Ovary (tissue), 3 donors: ENCODE data around the gene GRK7.

ENCODE experiments used
- CTCF ChIP-seq, 3 donors: fragments of 450-650 bp in 2 of 3; fragments of 200-600 bp in 1 of 3; IDR thresholded peaks; one replicate each; pipeline versions ENCODE4 v1.5.1 to v1.8.0; 2016 to 2022; ENCODE audit warnings: antibody characterized with exemption in 3 of 3, mild to moderate bottlenecking in 1 of 3
- POLR2A ChIP-seq: fragments of 450-650 bp; IDR thresholded peaks from one replicate; pipeline ENCODE4 v1.6.1; 2017; ENCODE audit warnings: antibody characterized with exemption, mild to moderate bottlenecking, moderate library complexity
- donor health status: DM: no; HTN: no; CAD: no.

- TF ChIP-seq POLR2A (no peak), CTCF (IDR thresholded peaks at IDR 0.05) (no peak)
These were observed 33.1 kb downstream of the GRK7 start for GRCh38 chr3:141796081-141796888.
